ENCODE results near the gene SYDE1. TPM values are rescaled to one million over a fixed set of nuclear protein-coding genes. Genes with fewer than 3 reads are reported as not detected.

Gene SYDE1
- total RNA-seq, 1 experiment from 2014 or later: 33.0 TPM

Other genes with a start within 250 kb of the SYDE1 start
- gene OR7A17, start 221.3 kb upstream of the SYDE1 start, total RNA-seq (2014; rRNA removed; shearing (Covaris generic)): not detected in 2 replicates
- gene OR7C2, start 165.9 kb upstream of the SYDE1 start, total RNA-seq (2014; rRNA removed; shearing (Covaris generic)): not detected in 2 replicates
- gene SLC1A6, start 127.5 kb upstream of the SYDE1 start, total RNA-seq (2014; rRNA removed; shearing (Covaris generic)): 1.4 TPM in 1 of 2 replicates, not detected in the other
- gene CASP14, start 57.9 kb upstream of the SYDE1 start, total RNA-seq (2014; rRNA removed; shearing (Covaris generic)): not detected in 2 replicates
- gene OR1I1, start 25.2 kb upstream of the SYDE1 start, total RNA-seq (2014; rRNA removed; shearing (Covaris generic)): not detected in 2 replicates
- 0.97 and 1.0 TPM in 2 replicates for gene NOTCH3, start 93.6 kb downstream of the SYDE1 start, total RNA-seq (2014; rRNA removed; shearing (Covaris generic))
- gene EPHX3, start 125.0 kb downstream of the SYDE1 start, total RNA-seq (2014; rRNA removed; shearing (Covaris generic)): 0.11 TPM in 1 of 2 replicates, not detected in the other
- gene BRD4, start 225.1 kb downstream of the SYDE1 start, total RNA-seq (2014; rRNA removed; shearing (Covaris generic)): 11.1 and 12.1 TPM in 2 replicates